Measurements from ENCODE around the gene ODAM. TPM values are rescaled to one million over a fixed set of nuclear protein-coding genes. Genes with fewer than 3 reads are reported as not detected.
"Not testable (repeated sequence)": the region's sequence is repeated elsewhere in the genome, so short reads cannot be mapped to it uniquely, and the experiment has no call there.

The ODAM gene
- total and polyA plus RNA-seq, 12 donors = 0.03 TPM; not detected in 11

GRCh38 chr4:70196857-70197256, 1.3 kb downstream of the ODAM start:
- H3K36me3 ChIP-seq = no peaks in the 10 kb centered on the region
- H3K4me3 ChIP-seq = no peak overlapping the region
- no peaks in the 10 kb centered on the region for H3K9me3 ChIP-seq
- ATAC-seq (no peak), DNase-seq (no peak)
- no peaks in the 10 kb centered on the region for H3K27me3 ChIP-seq
- intact Hi-C loops (cut with DNase I) = no loop called here
- no peak overlapping the region for H3K27ac ChIP-seq
- TF ChIP-seq CTCF (IDR thresholded peaks at IDR 0.05) = no peak
- WGBS, 2 donors = 80 to 87% methylated on average over 2 of the region's 2 CpGs
- H3K4me1 ChIP-seq = no peaks in the 10 kb centered on the region

GRCh38 chr4:70197842-70198241, 2.3 kb downstream of the ODAM start:
- DNase-seq = no peak
- no peak for ATAC-seq

GRCh38 chr4:70203601-70204000, 8.1 kb downstream of the ODAM start:
- no peak for ATAC-seq
- no peak for TF ChIP-seq CTCF (IDR thresholded peaks at IDR 0.05)
- peaks cover 0 to 8% (median 0%) of the 10 kb centered on the region in 11 donors for H3K9me3 ChIP-seq
- H3K36me3 ChIP-seq = no peaks in the 10 kb centered on the region
- H3K4me1 ChIP-seq = no peaks in the 10 kb centered on the region
- 75 to 86% methylated on average over 1 of the region's 1 CpG for WGBS, 2 donors
- intact Hi-C loops (cut with DNase I) = no loop called here
- DNase-seq = no peak
- H3K27ac ChIP-seq = no peak overlapping the region
- no peaks in the 10 kb centered on the region for H3K27me3 ChIP-seq
- H3K4me3 ChIP-seq = no peak overlapping the region

More at GRCh38 chr4:70197842-70198241, 2.3 kb downstream of the ODAM start:
- TF ChIP-seq CTCF (IDR thresholded peaks at IDR 0.05) = no peak
- Histone ChIP-seq H3K27ac (no peak overlapping the region), H3K36me3 (no peaks in the 10 kb centered on the region), H3K4me1 (no peaks in the 10 kb centered on the region), H3K27me3 (no peaks in the 10 kb centered on the region), H3K4me3 (no peak overlapping the region), H3K9me3 (no peaks in the 10 kb centered on the region)
- 68 to 69% methylated on average over 2 of the region's 2 CpGs for WGBS, 2 donors
- intact Hi-C loops (cut with DNase I) = no loop called here

- H3K36me3 ChIP-seq; intact Hi-C loops (cut with DNase I); H3K4me1 ChIP-seq; H3K4me3 ChIP-seq; ATAC-seq; H3K27ac ChIP-seq; DNase-seq; H3K27me3 ChIP-seq: not testable (repeated sequence)
- H3K9me3 ChIP-seq = peaks cover 0 to 26% (median 0%) of the 10 kb centered on the region in 11 donors
- WGBS, 2 donors = 73 to 91% methylated on average over 4 of the region's 4 CpGs
Measured at GRCh38 chr4:70212752-70213151, 17.2 kb downstream of the ODAM start.

- ATAC-seq; H3K4me3 ChIP-seq; H3K27ac ChIP-seq; intact Hi-C loops (cut with DNase I); DNase-seq; H3K27me3 ChIP-seq; H3K4me1 ChIP-seq; H3K36me3 ChIP-seq: not testable (repeated sequence)
- peaks cover 0 to 18% (median 0%) of the 10 kb centered on the region in 11 donors for H3K9me3 ChIP-seq
Measured at GRCh38 chr4:70216109-70216508, 20.6 kb downstream of the ODAM start.

- H3K27ac ChIP-seq; intact Hi-C loops (cut with DNase I); H3K4me1 ChIP-seq; ATAC-seq; H3K27me3 ChIP-seq; DNase-seq; H3K36me3 ChIP-seq; H3K4me3 ChIP-seq: not testable (repeated sequence)
- peaks cover 0 to 13% (median 0%) of the 10 kb centered on the region in 11 donors for H3K9me3 ChIP-seq
- WGBS, 2 donors = 94 to 96% methylated on average over 1 of the region's 1 CpG
Measured at GRCh38 chr4:70216550-70216949, 21.0 kb downstream of the ODAM start.

- H3K4me1 ChIP-seq; ATAC-seq; DNase-seq; H3K9me3 ChIP-seq; intact Hi-C loops (cut with DNase I); H3K27me3 ChIP-seq; H3K36me3 ChIP-seq; H3K4me3 ChIP-seq; H3K27ac ChIP-seq: not testable (repeated sequence)
- 86 to 91% methylated on average over 3 of the region's 3 CpGs for WGBS, 2 donors
Measured at GRCh38 chr4:70221389-70221788, 25.9 kb downstream of the ODAM start.

GRCh38 chr4:70221818-70222217, 26.3 kb downstream of the ODAM start:
- H3K4me3 ChIP-seq; intact Hi-C loops (cut with DNase I); H3K27ac ChIP-seq; H3K36me3 ChIP-seq; H3K4me1 ChIP-seq; DNase-seq; H3K27me3 ChIP-seq; ATAC-seq; H3K9me3 ChIP-seq: not testable (repeated sequence)

Data from heart right ventricle (tissue), 16 donors.